Limb (tissue), 2 donors: ENCODE results near the gene L3MBTL4.

Experiments
- DNase-seq, 2 donors: peaks; one replicate each; pipeline ENCODE4 v3.0.0-alpha.2; 2016; ENCODE audit errors: extremely low spot score in 2 of 2

Gene L3MBTL4

DNA sequence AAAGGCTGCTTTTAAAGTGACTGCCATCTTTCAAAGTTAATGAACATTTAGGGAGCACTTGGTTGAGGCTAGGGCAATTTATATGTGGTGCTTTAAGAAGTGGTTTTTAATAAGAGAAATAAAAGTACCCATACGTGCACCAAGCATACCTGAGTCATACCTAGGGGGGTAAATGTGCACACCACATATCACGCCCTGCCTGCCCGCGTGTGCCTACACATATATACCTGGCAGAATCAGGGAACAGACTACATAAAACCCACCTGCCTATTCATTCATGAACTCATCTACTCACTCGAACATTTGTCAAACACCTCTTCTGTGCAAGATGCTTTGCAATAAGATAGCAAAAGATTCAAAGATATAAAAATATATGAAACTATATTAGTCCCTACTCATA is 450.1 kb downstream of the L3MBTL4 start:
- no peak for DNase-seq

DNA sequence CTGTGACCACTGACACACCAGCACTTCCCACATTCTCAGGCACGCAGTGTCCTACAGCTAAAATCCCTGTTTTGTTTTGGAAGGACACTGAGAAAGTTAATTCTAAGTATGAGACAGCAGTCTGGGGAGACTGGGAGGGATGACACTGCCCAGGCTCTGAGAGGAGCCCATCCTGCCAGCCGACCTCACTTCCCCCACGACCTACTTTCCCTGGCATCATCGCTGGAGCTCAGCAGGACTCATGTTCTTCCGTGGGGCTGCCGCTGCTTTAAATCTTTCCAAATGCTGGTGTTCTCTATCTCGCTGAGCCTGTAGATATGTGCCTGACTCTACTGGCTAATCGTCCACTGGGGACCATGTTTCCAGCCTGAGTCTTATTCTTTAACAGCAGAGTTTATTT is 450.6 kb downstream of the L3MBTL4 start:
- no peak for DNase-seq

DNA sequence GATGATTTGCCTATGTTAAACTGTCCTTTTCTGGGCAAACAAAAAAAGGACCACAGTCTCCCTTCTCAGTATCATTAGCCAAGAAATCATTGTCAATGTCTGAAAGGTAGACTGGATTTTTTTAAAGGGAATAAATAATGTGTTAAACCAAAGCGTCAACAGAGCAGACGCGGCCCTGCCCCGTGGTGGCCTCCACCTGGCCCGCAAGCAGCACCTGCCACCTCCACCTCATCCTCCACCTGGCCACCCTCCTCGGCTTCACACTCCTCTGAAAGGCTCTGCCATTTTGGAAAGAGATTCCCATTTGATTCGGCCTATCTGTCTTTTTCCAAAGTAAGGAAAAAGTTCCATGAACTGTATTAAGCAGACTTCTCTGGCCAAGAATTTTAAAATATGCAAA is 451.4 kb downstream of the L3MBTL4 start:
- DNase-seq, result no peak

DNA sequence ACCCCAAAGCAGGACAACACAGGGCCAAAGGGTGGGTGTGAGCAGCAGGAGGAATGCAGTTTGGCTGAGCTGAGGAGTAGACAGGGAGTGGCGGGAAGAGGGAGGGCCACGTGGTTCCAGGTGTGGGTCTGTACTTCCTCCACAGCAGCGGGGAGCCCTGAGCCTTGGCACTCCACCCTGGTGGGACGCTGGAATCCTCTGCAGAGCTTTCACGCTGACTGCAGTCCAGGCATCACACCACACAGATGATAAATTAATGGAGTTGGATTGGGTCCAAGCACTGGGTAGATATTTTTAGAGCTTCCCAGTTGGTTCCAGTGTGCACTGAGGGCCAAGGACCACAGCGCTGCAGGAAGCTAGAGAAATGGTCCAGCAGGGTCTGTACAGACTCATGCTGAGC is 452.3 kb downstream of the L3MBTL4 start:
- DNase-seq, result no peak

DNA sequence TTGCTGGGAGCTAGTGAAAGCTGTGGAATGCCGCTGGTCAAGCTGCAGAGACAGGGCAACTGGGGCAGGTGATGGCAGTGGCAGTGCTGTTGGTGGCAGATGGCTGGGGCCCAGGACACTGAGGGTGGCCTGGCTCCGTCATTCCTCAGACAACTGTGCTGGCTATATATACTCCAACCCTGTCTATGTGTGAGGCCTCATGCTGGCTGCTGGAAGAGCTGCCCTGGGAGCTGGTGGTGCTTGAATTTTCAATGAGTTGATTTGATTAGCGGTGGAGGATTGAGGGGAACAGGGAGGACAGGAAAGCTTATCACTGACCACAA is 452.9 kb downstream of the L3MBTL4 start:
- DNase-seq, result no peak

DNA sequence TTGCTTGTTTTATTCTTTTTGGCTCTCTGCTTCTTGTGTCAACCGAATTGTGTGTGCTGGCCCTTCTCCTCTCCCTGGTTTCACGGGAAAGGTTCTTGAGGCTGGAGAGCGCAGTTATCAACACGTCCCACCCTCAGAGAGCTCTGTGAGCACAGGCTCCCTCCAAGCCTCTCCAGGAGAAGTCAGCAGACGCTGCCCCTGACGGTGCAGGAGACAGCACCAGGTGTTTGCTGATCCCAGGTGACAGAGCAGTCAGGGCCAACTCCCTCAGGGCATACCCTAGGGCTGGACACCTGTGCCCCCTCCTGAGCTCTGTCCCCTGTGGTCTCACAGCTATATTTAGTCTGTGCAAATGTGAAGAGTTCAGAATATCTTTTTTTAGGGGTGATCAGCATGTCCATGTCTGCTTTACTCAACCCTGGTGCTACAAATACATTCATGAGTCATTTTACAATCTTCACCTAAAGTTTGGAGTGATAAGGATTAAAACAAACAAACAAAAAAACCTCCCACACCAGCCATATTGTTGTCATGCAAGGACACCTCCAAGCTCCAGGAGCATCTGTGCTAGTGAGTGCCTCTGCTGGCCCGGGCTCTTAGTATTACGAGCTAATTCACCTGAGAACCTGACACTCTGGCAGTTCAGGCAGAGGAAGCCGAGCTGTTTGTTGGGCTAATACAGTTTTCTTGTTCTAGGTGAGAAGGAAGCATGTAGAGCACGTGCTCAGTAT is 453.4 kb downstream of the L3MBTL4 start:
- no peak for DNase-seq

DNA sequence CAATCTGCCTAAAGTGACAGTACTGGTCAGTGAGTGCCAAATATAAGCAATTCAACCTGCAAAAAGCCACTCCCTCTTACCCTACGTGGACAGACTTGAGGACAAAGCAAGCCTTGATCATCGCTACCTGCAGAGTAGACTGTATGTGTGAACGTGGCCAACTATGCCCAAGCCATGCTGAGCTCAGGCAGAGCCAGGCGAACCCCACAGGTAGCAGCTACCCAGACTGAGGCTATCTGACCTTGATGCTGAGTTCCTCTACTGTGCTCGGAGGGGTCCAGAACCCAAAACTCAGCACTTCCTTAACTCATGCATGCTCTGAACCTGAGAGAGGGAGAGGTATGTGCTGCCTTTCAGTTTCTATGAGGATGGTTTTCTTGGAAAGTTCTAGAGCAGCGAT is 455.9 kb downstream of the L3MBTL4 start:
- DNase-seq, result no peak

DNA sequence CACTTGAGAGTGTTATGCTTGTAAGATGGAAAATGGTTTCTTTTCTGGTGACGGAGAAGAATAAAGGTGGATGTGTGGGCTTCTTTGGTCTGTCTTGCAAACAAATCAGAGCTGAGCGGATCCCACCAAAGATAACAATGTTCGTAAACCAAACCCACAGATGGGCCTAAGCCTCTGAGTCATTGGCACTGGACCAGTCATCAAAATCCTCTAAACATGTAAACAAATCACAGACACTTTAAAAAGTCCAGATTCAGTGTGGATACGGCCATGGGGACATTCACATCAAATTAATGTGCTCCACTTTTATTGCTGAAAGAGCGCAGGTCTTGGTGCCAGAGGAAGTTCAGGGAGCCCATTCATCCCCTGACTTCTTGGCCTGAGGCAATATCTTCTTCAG is 458.9 kb downstream of the L3MBTL4 start:
- no peak for DNase-seq

DNA sequence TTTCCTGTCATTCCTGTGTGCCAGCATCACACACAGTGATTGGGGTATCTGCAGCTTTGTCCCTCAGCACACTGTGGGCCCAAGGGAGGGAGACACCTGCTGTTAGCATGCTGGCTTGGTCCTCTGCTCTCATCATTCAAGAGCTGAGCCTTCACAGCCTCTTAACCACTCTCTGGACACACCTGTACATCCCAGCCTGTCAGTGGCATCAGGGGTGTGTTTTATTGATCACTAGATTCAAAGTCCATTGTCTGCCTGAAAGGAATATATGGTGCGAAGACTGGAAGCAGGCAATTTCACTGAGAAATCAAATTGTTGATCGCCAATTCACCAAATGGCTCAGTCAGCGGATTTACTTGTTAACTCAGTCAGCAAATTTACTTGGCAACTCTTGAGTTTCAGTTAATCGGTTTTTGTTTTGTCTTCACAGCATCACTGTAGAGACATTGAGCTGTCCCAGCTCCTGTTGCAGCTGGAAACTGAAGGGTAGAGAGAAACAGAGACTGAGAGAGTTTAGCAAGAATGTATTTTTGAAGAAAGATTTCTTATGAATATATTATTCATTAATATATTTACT is 463.1 kb downstream of the L3MBTL4 start:
- no peak for DNase-seq

DNA sequence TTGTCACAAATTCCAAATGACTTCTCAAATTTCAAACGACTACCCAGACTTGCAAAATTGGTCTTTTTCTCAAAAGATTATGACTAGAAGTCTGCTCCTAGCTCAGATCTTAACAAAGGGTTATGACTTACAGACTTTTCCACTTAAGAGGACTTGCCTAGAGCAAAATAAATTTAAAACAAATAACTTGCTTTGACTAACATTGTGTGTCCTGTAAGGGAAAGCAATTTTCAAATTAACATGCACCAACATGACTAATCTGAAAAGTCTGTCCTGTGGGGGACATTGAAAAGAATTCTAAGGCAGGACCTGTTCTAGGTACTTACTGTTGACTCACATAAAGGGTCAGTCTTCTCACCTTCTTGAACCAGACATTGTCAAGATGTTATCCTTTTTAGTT is 465.9 kb downstream of the L3MBTL4 start:
- DNase-seq, result no peak

DNA sequence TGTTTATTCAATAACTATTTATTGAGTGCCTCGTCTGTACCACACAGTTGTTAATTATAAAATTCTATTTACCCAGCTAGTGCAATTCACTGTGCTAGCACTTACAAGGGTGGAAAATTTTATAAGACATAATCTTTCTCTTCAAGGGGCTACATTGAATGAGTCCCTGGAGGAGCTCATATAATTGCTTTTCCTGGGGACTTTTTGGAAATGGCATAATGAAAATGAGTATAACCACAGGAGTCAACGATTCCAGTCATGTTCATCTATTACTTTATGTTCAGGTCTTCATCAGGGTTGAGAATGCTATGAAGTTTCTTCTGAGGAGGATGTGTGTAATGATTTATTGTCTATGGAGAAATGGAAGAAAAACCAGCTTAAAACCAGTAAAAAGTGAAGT is 466.5 kb downstream of the L3MBTL4 start:
- DNase-seq, result no peak

DNA sequence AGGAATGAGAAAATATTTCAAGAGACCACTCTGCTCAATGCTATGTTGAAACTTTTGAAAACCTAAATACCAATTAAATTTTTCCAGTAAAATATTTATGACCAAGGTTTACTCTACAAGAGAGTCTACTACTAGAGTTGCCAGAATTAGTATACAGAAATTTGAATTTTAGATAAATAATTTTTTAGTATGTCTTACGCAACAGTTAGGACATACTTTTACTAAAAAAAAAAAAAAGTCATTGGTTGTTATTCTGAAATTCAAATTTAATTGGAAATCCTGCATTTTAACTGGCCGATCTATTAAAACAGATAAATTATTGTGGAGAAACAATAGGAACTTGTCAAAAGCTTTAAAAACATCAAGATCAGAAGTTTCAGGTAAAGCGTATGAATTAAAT is 470.3 kb downstream of the L3MBTL4 start:
- no peak for DNase-seq

DNA sequence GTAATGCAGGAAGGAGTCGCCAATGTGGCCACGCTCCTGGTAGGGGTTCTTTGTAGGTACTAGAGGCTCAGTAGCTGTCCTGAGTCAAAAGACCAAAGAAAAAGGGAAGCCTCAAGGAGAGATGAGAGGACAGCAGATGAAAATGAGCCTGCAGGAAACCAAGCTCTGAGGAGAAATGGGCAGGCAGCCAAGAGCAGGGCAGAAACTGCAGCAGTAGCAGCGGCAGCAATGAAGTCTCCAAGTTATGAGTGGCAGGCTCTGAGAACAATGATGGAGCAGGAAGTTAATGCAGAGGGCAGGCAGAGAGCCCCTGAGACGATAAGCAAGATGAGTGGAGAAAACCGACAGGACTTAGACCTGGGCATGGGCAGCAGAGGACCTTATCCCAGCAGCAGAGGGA is 471.2 kb downstream of the L3MBTL4 start:
- peak; percentile 32 to 56 for DNase-seq

DNA sequence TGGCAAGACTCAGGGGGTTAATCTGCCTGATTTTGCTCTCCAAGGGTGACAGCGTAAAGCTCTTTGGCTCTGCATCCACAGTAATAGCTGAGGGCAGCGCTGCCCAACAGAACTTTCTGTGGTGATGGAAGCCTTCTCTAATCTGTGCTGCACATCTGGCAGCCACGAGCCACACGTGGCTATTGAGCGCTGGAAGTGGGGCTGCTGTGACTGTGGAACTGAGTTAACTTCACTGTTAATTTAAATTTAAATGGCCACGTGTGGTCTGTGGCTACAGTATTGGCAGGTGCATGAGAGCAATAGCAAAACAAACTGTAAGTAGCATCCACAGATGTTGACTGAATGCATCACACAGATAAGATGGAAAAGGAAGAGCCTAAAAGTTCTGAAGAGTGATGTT is 472.1 kb downstream of the L3MBTL4 start:
- no peak for DNase-seq

DNA sequence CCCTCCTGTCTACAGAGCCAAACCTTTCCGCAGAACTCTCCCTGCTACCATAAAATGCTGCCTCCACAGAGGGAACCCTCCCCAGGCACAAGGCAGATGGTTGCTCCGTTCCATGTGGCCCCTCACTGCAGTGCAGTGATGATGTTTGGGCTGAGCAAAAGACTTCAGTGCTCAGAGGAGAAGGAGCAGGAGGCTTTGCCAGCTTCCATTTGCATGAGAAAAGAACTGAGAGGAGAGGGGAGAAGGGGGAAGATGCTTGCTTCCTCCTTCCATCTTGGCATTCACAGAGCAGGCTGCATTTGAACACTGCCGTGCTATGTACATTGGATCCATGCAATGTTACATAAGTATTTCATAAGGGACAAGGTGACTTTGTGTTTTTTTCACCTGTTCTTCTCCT is 472.8 kb downstream of the L3MBTL4 start:
- DNase-seq, result no peak

DNA sequence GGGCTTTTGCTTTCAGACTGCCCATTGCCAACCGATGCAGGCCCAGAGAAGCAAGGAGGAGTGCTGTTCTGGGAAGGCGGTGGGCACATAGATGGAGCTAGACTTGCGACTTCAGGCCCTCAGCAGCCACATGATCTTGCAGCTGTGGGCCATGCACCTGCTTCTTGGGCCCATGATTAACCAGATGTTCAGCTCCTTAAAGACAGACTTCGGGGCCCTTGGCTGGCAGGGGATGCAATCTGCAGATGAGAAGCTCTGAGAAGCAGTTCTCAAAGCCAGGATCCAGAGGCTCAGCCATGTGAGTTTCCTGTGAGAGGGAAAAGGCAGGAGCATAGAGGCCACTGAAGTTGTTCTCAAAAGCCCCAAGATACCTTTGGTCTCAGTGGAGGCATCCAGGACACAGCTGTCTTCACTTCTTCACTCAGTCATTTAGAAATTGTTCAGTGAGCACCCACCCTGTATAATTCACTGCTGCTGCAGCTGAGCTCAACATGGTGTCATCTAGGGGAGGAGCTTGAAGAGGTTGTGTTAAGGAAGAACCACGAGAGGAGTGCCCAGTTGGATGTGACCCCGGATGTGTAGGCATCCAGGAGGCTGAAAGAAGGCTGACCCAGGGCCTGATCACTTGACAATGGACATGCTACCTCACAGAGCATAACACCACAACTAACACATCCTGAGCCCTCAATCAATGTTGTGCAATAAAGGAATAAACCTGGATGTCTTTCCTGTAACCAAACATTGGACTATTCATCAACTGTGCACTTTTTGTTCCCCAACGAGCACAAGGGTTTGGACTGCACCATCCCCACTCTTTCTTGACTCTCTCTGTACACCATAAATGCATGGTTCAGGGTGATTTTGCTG is 474.7 kb downstream of the L3MBTL4 start:
- no peak for DNase-seq

DNA sequence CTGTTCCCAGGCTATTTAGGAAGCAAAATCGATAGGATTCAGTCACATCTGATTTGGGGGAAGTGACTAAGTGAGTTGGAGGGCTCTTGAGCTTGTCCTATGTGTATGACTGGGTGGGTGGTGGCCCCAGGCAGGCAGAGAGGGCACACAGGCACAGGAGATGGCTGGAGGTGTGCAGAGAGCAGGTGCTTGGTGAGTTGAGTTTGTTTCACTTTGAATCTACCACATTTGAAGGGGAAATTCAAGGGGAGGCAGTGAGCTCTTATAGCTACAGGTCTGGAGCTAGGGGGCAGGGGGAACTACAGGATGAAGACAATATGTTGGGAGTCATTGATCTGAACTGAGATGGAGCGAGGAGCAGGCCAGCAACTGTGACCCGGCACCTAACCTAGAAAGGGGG is 476.9 kb downstream of the L3MBTL4 start:
- no peak for DNase-seq

DNA sequence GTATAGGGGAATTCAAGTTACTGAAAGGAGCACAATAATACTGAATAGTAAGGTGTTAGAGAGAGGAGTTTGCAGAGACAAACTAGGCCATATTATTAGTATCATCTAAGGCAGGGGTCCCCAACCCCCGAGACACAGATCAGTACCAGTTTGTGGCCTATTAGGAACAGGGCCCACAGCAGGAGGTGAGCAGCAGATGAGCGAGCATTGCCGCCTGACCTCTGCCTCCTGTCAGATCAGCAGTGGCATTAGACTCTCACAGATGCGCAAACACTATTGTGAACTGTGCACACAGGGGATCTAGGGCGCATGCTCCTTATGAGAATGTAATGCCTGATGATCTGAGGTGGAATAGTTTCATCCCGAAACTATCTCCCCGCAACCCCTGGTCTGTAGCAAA is 477.6 kb downstream of the L3MBTL4 start:
- no peak for DNase-seq

DNA sequence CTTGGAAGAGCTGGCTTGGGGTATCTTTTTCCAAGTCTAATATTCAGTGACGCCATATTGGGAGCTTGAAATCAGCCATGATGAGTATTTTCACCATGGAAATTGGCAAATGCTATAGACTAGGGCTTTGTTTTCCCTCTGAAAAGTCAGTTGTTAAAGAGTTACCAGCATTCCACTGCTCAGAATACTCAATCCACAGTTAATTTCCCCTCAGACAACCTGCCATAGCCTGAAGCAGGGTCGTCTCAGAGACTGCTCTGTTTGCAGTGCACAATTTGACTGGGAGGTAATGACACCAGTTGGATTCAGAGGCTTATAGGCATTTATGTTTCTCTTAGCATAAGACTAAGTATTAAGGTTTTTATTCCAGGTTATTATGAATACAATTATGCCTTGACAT is 483.9 kb downstream of the L3MBTL4 start:
- DNase-seq, result no peak

DNA sequence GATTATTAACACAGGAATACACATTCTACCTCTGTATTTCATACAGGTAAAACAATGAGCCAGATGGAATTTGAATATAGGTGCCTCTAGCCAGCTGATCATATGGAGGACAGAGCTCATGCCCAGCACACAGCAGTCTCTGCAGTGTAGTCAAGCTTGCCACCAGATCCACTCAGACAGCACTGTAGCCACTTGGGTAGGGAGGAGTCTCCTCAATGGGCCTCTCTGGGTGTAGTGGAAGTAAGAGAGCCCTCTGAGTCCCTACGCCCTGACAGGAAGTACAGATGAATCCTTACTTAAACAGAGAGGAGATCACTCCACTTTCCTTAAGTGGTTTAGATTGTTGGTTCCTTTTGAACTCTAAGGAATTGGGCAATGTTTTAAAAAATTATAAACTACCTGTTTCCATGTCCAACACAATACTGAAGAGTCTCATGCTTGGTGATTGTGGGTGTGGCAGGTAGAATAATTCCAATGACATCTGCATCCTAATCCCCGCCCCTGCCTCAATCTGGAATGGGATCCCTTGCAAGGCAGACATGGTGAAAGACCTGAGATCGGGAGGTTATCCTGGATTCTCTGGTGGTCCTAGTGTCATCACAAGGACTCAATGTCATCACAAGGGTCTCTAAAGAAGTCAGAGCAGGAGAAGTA is 496.4 kb downstream of the L3MBTL4 start:
- no peak for DNase-seq

DNA sequence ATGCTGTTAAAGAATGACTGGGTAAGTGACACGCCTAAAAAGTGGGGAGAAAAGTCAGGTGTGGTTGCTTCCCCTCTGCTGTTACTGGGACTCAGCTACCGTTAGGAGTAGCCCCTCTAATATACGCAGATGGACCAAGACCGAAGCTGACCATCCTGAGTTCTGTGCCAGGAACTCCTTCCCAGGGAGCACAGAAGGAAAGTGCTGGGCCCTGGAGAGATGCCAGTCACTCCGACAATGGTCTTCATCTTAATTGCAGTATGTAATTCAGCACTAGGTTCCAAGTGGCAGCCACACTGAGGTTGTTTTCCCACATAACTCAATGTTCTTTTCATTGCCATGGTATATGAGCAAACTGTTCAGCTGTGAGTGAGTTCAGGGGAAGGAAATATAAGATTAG is 499.8 kb downstream of the L3MBTL4 start:
- DNase-seq, result no peak

DNA sequence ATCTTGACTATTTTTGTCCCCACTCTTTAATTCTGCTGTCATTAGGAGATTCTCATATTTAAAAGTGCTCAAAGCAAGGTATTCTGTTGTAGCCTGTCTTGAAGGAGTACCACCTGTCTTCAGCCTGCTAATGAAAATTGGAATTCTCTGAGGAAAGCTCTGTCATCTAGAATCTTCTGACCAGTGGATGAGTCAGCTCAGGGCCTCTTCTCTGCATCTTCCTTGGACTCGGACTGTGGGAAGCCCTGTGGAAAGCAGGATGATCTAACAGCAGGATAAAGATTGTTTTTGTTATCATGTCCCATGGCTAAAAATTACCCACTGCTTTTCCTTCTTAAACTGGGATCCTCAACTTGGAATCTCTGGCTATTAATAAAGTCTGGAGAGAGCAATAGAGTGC is 500.7 kb downstream of the L3MBTL4 start:
- DNase-seq, result no peak
